ENCODE measurements around the gene MUC4.

GRCh38 chr3:195715583-195716266 is 96.0 kb downstream of the MUC4 start:
- TF ChIP-seq FOXA1 (IDR thresholded peaks at IDR 0.05) (peak; percentile 80), CTCF (IDR thresholded peaks at IDR 0.05; ENCODE audit: low read depth, low read length, missing input control) (no peak), YY1 (IDR thresholded peaks at IDR 0.05) (no peak), ZBTB33 (IDR thresholded peaks at IDR 0.05) (no peak), ATF3 (IDR thresholded peaks at IDR 0.05) (peak; percentile 43), JUND (IDR thresholded peaks at IDR 0.05) (peak in 1 of 2 donors; percentile 97), MAX (IDR thresholded peaks at IDR 0.05) (no peak), REST (IDR thresholded peaks at IDR 0.05) (no peak), TAF1 (conservative IDR thresholded peaks at IDR 0.05) (no peak), RXRA (IDR thresholded peaks at IDR 0.05) (peak in 1 of 2 donors; percentile 59), HNF4G (IDR thresholded peaks at IDR 0.05) (no peak), HNF4A (conservative IDR thresholded peaks at IDR 0.05) (peak in 1 of 2 donors; percentile 52), EGR1 (IDR thresholded peaks at IDR 0.05; ENCODE audit: low read depth in 2 of 2) (no peak)

All from liver (tissue), 3 donors.